B cell (primary cell): Measurements from ENCODE around the gene PAX6. TPM values are rescaled to one million over a fixed set of nuclear protein-coding genes. Genes with fewer than 3 reads are reported as not detected.

Experiments
- ATAC-seq: fragments of 200-7000 bp; cut with Tn5 transposase; one replicate; pipeline ENCODE4 v1.10.0; 2021; ENCODE audit warnings: low read depth, mild to moderate bottlenecking, moderate number of reproducible peaks, moderate library complexity
- CTCF ChIA-PET: fragments of 350-600 bp; sonication (Branson Sonifier 250); formaldehyde crosslinking; loops from one replicate; lab custom pipeline; 2021; ENCODE audit warnings: antibody characterized with exemption, inconsistent platforms; lab: Charles Lee
- POLR2A ChIA-PET: fragments of 350-600 bp; sonication (Branson Sonifier 250); formaldehyde crosslinking; loops from one replicate; lab custom pipeline; 2021; ENCODE audit warnings: antibody characterized with exemption; lab: Charles Lee
- DNase-seq: peaks from one replicate; pipeline ENCODE4 v3.0.0; 2013
- H2AFZ ChIP-seq: 2 replicates; pipeline ENCODE4 v1.6.1; 2012; ENCODE audit warnings: mild to moderate bottlenecking, low read depth, low read length; ENCODE audit not compliant: insufficient read depth, poor library complexity, severe bottlenecking
- H3K27ac ChIP-seq, 2 donors: 1 replicate in 1 of 2; 2 replicates in 1 of 2; pipeline ENCODE4 v1.5.1; 2012 to 2013; ENCODE audit warnings: low read length in 2 of 2, mild to moderate bottlenecking in 2 of 2, moderate library complexity in 1 of 2
- H3K27me3 ChIP-seq, 4 experiments: fragments of 200-600 bp in 1 of 4; sonication (generic) in 1 of 4; replicated peaks in 1 of 4; 1 replicate in 2 of 4; 2 replicates in 2 of 4; pipeline versions ENCODE4 v1.6.1 to v1.7.0; 2013 to 2016; ENCODE audit warnings: low read length in 3 of 4, mild to moderate bottlenecking in 2 of 4, mixed read lengths in 1 of 4, moderate library complexity in 1 of 4; ENCODE audit not compliant: insufficient read depth in 4 of 4, control insufficient read depth in 3 of 4; ENCODE audit errors: control extremely low read depth in 1 of 4
- H3K36me3 ChIP-seq, 2 experiments: replicated peaks in 1 of 2; 1 replicate in 1 of 2; 2 replicates in 1 of 2; pipeline versions ENCODE4 v1.6.1 to v1.7.1; 2013; ENCODE audit warnings: low read length in 1 of 2; ENCODE audit not compliant: insufficient read depth in 2 of 2, control insufficient read depth in 1 of 2; ENCODE audit errors: control extremely low read depth in 1 of 2, extremely low read depth in 1 of 2
- H3K4me1 ChIP-seq, 2 donors: fragments of 200-600 bp in 1 of 2; sonication (generic) in 1 of 2; 1 replicate in 1 of 2; 2 replicates in 1 of 2; pipeline versions ENCODE4 v1.5.1 to v1.6.1; 2013 to 2017; ENCODE audit warnings: low read length in 2 of 2; ENCODE audit not compliant: control insufficient read depth in 2 of 2, insufficient read depth in 2 of 2
- H3K4me2 ChIP-seq: replicated peaks from 2 replicates; pipeline ENCODE3; 2012; ENCODE audit warnings: mild to moderate bottlenecking, low read depth, low read length; ENCODE audit not compliant: poor library complexity, severe bottlenecking
- H3K4me3 ChIP-seq, 5 experiments: fragments of 200-600 bp in 1 of 5; sonication (generic) in 1 of 5; 1 replicate in 3 of 5; 2 replicates in 2 of 5; pipeline versions ENCODE4 v1.5.1 to v1.7.0; 2011 to 2016; ENCODE audit warnings: low read length in 4 of 5, mild to moderate bottlenecking in 4 of 5, low read depth in 2 of 5, control low read depth in 1 of 5, moderate library complexity in 1 of 5; ENCODE audit not compliant: insufficient read depth in 1 of 5; ENCODE audit errors: control extremely low read depth in 1 of 5, extremely low read depth in 1 of 5
- H3K79me2 ChIP-seq: fragments of 200-600 bp; sonication (generic); one replicate; pipeline ENCODE4 v1.6.0; 2016; ENCODE audit warnings: low read length; ENCODE audit not compliant: control insufficient read depth, insufficient read depth
- H3K9ac ChIP-seq: fragments of 200-600 bp; sonication (generic); 2 replicates; pipeline ENCODE4 v1.6.1; 2017; ENCODE audit warnings: mild to moderate bottlenecking, low read length, moderate library complexity
- H3K9me3 ChIP-seq, 3 donors: one replicate each; pipeline versions ENCODE4 v1.6.1 to v1.7.1; 2013; ENCODE audit warnings: low read length in 2 of 3; ENCODE audit not compliant: control insufficient read depth in 2 of 3, insufficient read depth in 1 of 3; ENCODE audit errors: control extremely low read depth in 1 of 3
- H4K20me1 ChIP-seq: 2 replicates; pipeline ENCODE4 v1.6.0; 2012; ENCODE audit warnings: mild to moderate bottlenecking, low read length; ENCODE audit not compliant: insufficient read depth, control insufficient read depth, poor library complexity, severe bottlenecking
- H3K27ac Mint-ChIP-seq: one replicate; pipeline ENCODE4 v1.8.0; 2021; ENCODE audit warnings: mixed read lengths
- H3K27me3 Mint-ChIP-seq: one replicate; pipeline ENCODE4 v1.8.0; 2021; ENCODE audit warnings: mixed read lengths
- H3K4me1 Mint-ChIP-seq: one replicate; pipeline ENCODE4 v1.8.0; 2021; ENCODE audit warnings: mixed read lengths
- H3K4me3 Mint-ChIP-seq: one replicate; pipeline ENCODE4 v1.8.0; 2021; ENCODE audit warnings: mixed read lengths
- H3K9me3 Mint-ChIP-seq: one replicate; pipeline ENCODE4 v1.8.0; 2022; ENCODE audit warnings: mixed read lengths; ENCODE audit not compliant: insufficient read depth
- CTCF ChIP-seq: fragments of 200-600 bp; IDR thresholded peaks from one replicate; pipeline ENCODE4 v1.8.0; 2022; ENCODE audit warnings: antibody characterized with exemption, mild to moderate bottlenecking
- EZH2 ChIP-seq: IDR thresholded peaks from 2 replicates; pipeline ENCODE4 v1.6.1; 2012; ENCODE audit warnings: borderline replicate concordance, low read depth, mild to moderate bottlenecking, moderate library complexity, low read length; ENCODE audit not compliant: insufficient read depth, poor library complexity, severe bottlenecking
- WGBS: methylation state at CpG from one replicate; pipeline ENCODE4 v1.1.5; 2013; ENCODE audit warnings: missing lambda C conversion rate; ENCODE audit not compliant: insufficient coverage; 5-methylcytosine and 5-hydroxymethylcytosine counted together
- intact Hi-C: fragments of 100-400 bp; cut with micrococcal nuclease; formaldehyde crosslinking; loops from one replicate; pipeline ENCODE4 v1.10.0; 2022
- polyA plus RNA-seq: library from polyadenylated mRNA; depleted of rRNA; stranded (reverse); fragments of >200 nt; gene quantifications from 2 replicates; pipeline ENCODE4 v1.2.3, GENCODE V29; 2012
- total RNA-seq, 2 donors: library from RNA; stranded (reverse); fragments of 120-200 nt in 1 of 2; gene quantifications; 1 replicate in 1 of 2; 2 replicates in 1 of 2; pipeline versions ENCODE4 v1.2.3 to v1.2.4, GENCODE V29; 2013 to 2022

The PAX6 gene
- total and polyA plus RNA-seq, 2 donors (not counting 1 experiment from before 2014, with no cell fraction given): not detected

GRCh38 chr11:31812383-31813381 is 1.6 kb upstream of the PAX6 start:
- intact Hi-C loops: no loop called here
- H3K27me3 ChIP-seq: peaks cover 2 to 100% (median 82%) of the 10 kb centered on the region in 4 experiments
- ChIA-PET POLR2A (no interaction called here), CTCF (interaction anchor here (1.4 kb wide), 1 partner anchor 12 kb away, joined by 4 read pairs; no protein-coding TSS in a partner anchor)
- no peaks in the 10 kb centered on the region for H3K79me2 ChIP-seq
- Mint-ChIP-seq H3K4me3 (peak overlapping the region; percentile 86), H3K27me3 (peaks cover 59% of the 10 kb centered on the region), H3K4me1 (peaks cover 54% of the 10 kb centered on the region), H3K27ac (peak overlapping the region; percentile 15), H3K9me3 (peaks cover 3% of the 10 kb centered on the region)
- DNase-seq: peak; percentile 57
- 7% methylated on average over 43 of the region's 63 CpGs for WGBS
- no peak overlapping the region for H3K27ac ChIP-seq
- H3K9ac ChIP-seq: peak overlapping the region; percentile 60
- no peaks in the 10 kb centered on the region for H4K20me1 ChIP-seq
- peak overlapping the region; percentile 52 for H2AFZ ChIP-seq
- H3K4me1 ChIP-seq: peaks cover 76 to 94% of the 10 kb centered on the region in 2 donors
- no peak for ATAC-seq
- H3K9me3 ChIP-seq: peaks cover 5 to 81% (median 8%) of the 10 kb centered on the region in 3 donors
- peak overlapping the region; percentile 90 for H3K4me2 ChIP-seq
- TF ChIP-seq CTCF (no peak), EZH2 (peak; percentile 43)
- no peaks in the 10 kb centered on the region for H3K36me3 ChIP-seq
- peak overlapping the region in 4 of 5 experiments; percentile 34 to 63 (median 44) for H3K4me3 ChIP-seq
